Tibial nerve (tissue), 4 donors: Measurements from ENCODE around the gene GNG7.
"Not testable (repeated sequence)": the region's sequence is repeated elsewhere in the genome, so short reads cannot be mapped to it uniquely, and the experiment has no call there.

Source experiments
- EP300 ChIP-seq, 2 donors: sonication (generic); formaldehyde crosslinking; IDR thresholded peaks; one replicate each; pipeline ENCODE4 v1.6.1; 2017; ENCODE audit warnings: antibody characterized with exemption in 2 of 2, mild to moderate bottlenecking in 1 of 2
- POLR2A ChIP-seq, 2 donors: fragments of 450-650 bp; IDR thresholded peaks; one replicate each; pipeline ENCODE4 v1.6.1; 2017; ENCODE audit warnings: antibody characterized with exemption in 2 of 2, mild to moderate bottlenecking in 2 of 2, moderate library complexity in 2 of 2
- TF ChIP-seq, protein P1 (sequence below), 5 experiments: fragments of 200-600 bp in 3 of 5; fragments of 450-650 bp in 2 of 5; sonication (generic) in 3 of 5; IDR thresholded peaks; one replicate each; pipeline ENCODE4 v1.5.1; 2016 to 2019; ENCODE audit warnings: antibody characterized with exemption in 5 of 5, mild to moderate bottlenecking in 3 of 5, moderate library complexity in 2 of 5

DNA sequence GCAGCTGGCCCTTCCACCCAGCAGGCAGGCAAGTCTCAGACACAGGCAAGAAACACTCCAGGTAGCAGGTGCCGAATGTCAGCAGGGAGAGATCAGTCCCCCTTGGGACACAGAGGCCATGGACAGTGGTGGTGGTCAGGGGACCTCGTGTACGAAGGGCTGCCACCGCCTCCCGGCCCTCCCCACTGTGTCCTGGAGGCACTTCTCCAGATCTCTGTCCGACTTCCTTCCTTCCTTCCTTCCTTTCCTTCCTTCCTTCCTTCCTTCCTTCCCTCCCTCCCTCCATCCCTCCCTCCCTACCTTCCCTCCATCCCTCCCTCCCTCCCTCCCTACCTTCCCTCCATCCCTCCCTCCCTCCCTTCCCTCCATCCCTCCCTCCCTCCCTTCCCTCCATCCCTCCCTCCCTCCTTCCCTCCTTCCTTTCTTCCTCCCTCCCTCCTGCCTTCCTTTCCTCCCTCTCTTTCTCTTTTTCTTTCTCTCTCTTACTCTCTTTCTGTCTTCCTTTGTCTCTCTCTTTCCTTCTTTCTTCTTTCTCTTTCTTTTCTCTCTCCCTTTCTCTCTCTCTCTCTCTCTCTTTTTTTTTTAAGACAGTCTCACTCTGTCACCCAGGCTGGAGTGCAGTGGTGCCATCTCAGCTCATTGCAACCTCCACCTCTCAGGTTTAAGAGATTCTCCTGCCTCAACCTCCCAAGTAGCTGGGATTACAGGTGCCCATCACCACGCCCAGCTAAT, 51.3 kb downstream of the GNG7 start:
- TF ChIP-seq, protein P1, sequence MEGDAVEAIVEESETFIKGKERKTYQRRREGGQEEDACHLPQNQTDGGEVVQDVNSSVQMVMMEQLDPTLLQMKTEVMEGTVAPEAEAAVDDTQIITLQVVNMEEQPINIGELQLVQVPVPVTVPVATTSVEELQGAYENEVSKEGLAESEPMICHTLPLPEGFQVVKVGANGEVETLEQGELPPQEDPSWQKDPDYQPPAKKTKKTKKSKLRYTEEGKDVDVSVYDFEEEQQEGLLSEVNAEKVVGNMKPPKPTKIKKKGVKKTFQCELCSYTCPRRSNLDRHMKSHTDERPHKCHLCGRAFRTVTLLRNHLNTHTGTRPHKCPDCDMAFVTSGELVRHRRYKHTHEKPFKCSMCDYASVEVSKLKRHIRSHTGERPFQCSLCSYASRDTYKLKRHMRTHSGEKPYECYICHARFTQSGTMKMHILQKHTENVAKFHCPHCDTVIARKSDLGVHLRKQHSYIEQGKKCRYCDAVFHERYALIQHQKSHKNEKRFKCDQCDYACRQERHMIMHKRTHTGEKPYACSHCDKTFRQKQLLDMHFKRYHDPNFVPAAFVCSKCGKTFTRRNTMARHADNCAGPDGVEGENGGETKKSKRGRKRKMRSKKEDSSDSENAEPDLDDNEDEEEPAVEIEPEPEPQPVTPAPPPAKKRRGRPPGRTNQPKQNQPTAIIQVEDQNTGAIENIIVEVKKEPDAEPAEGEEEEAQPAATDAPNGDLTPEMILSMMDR (IDR thresholded peaks at IDR 0.05), result not testable (repeated sequence)
- TF ChIP-seq POLR2A, EP300 (IDR thresholded peaks at IDR 0.05): not testable (repeated sequence)
